Upper lobe of left lung (tissue), 6 donors: ENCODE measurements around the gene EXOC6B. TPM values are rescaled to one million over a fixed set of nuclear protein-coding genes. Genes with fewer than 3 reads are reported as not detected.

Source experiments
- ATAC-seq, 2 donors: fragments of 200-7000 bp; cut with Tn5 transposase; one replicate each; pipeline ENCODE4 v1.9.1; 2022; ENCODE audit warnings: mild to moderate bottlenecking in 2 of 2, moderate library complexity in 2 of 2; ENCODE audit not compliant: low FRiP score in 2 of 2
- DNase-seq, 2 donors: peaks; one replicate each; pipeline ENCODE4 v3.0.0-alpha.2; 2019 to 2020
- H3K27ac ChIP-seq, 4 donors: fragments of 200-600 bp; sonication (generic); one replicate each; pipeline ENCODE4 v1.5.1; 2016 to 2019
- H3K27me3 ChIP-seq, 4 donors: fragments of 200-600 bp; sonication (generic); one replicate each; pipeline ENCODE4 v1.5.1; 2017 to 2019
- H3K36me3 ChIP-seq, 4 donors: fragments of 200-600 bp; sonication (generic); one replicate each; pipeline ENCODE4 v1.5.1; 2016 to 2019
- H3K4me1 ChIP-seq, 4 donors: fragments of 200-600 bp; sonication (generic); one replicate each; pipeline ENCODE4 v1.5.1; 2018 to 2019
- H3K4me3 ChIP-seq, 4 donors: fragments of 200-600 bp; sonication (generic); one replicate each; pipeline ENCODE4 v1.5.1; 2017 to 2019; ENCODE audit warnings: mild to moderate bottlenecking in 2 of 4, moderate library complexity in 1 of 4
- H3K9me3 ChIP-seq, 4 donors: fragments of 200-600 bp; sonication (generic); one replicate each; pipeline ENCODE4 v1.5.1; 2018 to 2019
- CTCF ChIP-seq, 6 experiments: fragments of 450-650 bp in 4 of 6; fragments of 200-600 bp in 2 of 6; sonication (generic) in 2 of 6; IDR thresholded peaks; one replicate each; pipeline ENCODE4 v1.5.1; 2016 to 2019; ENCODE audit warnings: antibody characterized with exemption in 6 of 6
- EP300 ChIP-seq, 4 donors: sonication (generic); formaldehyde crosslinking; IDR thresholded peaks; one replicate each; pipeline ENCODE4 v1.5.1; 2017; ENCODE audit warnings: antibody characterized with exemption in 4 of 4, control low read depth in 2 of 4
- POLR2A ChIP-seq, 4 donors: fragments of 450-650 bp; IDR thresholded peaks; one replicate each; pipeline ENCODE4 v1.5.1; 2016 to 2017; ENCODE audit warnings: antibody characterized with exemption in 4 of 4, mild to moderate bottlenecking in 2 of 4
- POLR2AphosphoS5 ChIP-seq, 2 donors: sonication (generic); formaldehyde crosslinking; IDR thresholded peaks; one replicate each; pipeline ENCODE4 v1.5.1; 2017; ENCODE audit warnings: antibody characterized with exemption in 2 of 2
- WGBS, 2 donors: methylation state at CpG; one replicate each; pipeline ENCODE4 v1.1.5; 2017 to 2018; 5-methylcytosine and 5-hydroxymethylcytosine counted together
- total RNA-seq, 6 donors: library from RNA; depleted of rRNA in 4 of 6; stranded (reverse); fragments of >200 nt in 4 of 6; gene quantifications; one replicate each; pipeline versions ENCODE4 v1.1.0 to v1.2.1, GENCODE V29; 2016 to 2021
- donor health status: DM: no; HTN: no; CAD: no; lungs with moderate emphysema.
- donor health status: DM: no; HTN: yes; CAD: no; lungs with severe emphysema.

Gene EXOC6B
- total RNA-seq, 6 donors from 2014 or later: 11.0 to 56.6 (median 24.0) TPM

- no peak for TF ChIP-seq CTCF (IDR thresholded peaks at IDR 0.05)
- no peak for TF ChIP-seq EP300 (IDR thresholded peaks at IDR 0.05)
- TF ChIP-seq POLR2AphosphoS5 (IDR thresholded peaks at IDR 0.05): no peak
- no peak for TF ChIP-seq POLR2A (IDR thresholded peaks at IDR 0.05)
- H3K36me3 ChIP-seq: no peaks in the 10 kb centered on the region
- no peaks in the 10 kb centered on the region for H3K27me3 ChIP-seq
- H3K4me3 ChIP-seq: no peak overlapping the region
- 90 to 91% methylated on average over 3 of the region's 3 CpGs for WGBS, 2 donors
- no peak overlapping the region for H3K27ac ChIP-seq
- ATAC-seq (no peak), DNase-seq (no peak)
- H3K4me1 ChIP-seq: no peaks in the 10 kb centered on the region
- H3K9me3 ChIP-seq: no peaks in the 10 kb centered on the region
Measured at GRCh38 chr2:72848436-72849137, 22.8 kb upstream of the EXOC6B start.

- TF ChIP-seq CTCF (IDR thresholded peaks at IDR 0.05): no peak
- no peak for TF ChIP-seq POLR2A (IDR thresholded peaks at IDR 0.05)
- TF ChIP-seq EP300 (IDR thresholded peaks at IDR 0.05): no peak
- no peak for TF ChIP-seq POLR2AphosphoS5 (IDR thresholded peaks at IDR 0.05)
- WGBS, 2 donors: 70 to 71% methylated on average over 3 of the region's 3 CpGs
- DNase-seq: no peak
- H3K36me3 ChIP-seq: no peaks in the 10 kb centered on the region
- no peaks in the 10 kb centered on the region for H3K27me3 ChIP-seq
- no peak for ATAC-seq
- no peaks in the 10 kb centered on the region for H3K4me1 ChIP-seq
- no peaks in the 10 kb centered on the region for H3K9me3 ChIP-seq
- no peak overlapping the region for H3K27ac ChIP-seq
- no peak overlapping the region for H3K4me3 ChIP-seq
Measured at GRCh38 chr2:72847534-72848315, 21.9 kb upstream of the EXOC6B start.

- H3K27ac ChIP-seq: no peak overlapping the region
- no peaks in the 10 kb centered on the region for H3K4me1 ChIP-seq
- DNase-seq: no peak
- ATAC-seq: no peak
- no peak overlapping the region for H3K4me3 ChIP-seq
- 69 to 80% methylated on average over 6 of the region's 6 CpGs for WGBS, 2 donors
- H3K36me3 ChIP-seq: no peaks in the 10 kb centered on the region
- H3K27me3 ChIP-seq: no peaks in the 10 kb centered on the region
- no peak for TF ChIP-seq POLR2AphosphoS5 (IDR thresholded peaks at IDR 0.05)
- no peak for TF ChIP-seq CTCF (IDR thresholded peaks at IDR 0.05)
- TF ChIP-seq POLR2A (IDR thresholded peaks at IDR 0.05): no peak
- TF ChIP-seq EP300 (IDR thresholded peaks at IDR 0.05): no peak
- no peaks in the 10 kb centered on the region for H3K9me3 ChIP-seq
Measured at GRCh38 chr2:72846171-72847095, 20.6 kb upstream of the EXOC6B start.

- no peaks in the 10 kb centered on the region for H3K36me3 ChIP-seq
- ATAC-seq (no peak), DNase-seq (no peak)
- 57 to 68% methylated on average over 2 of the region's 2 CpGs for WGBS, 2 donors
- no peaks in the 10 kb centered on the region for H3K27me3 ChIP-seq
- no peak overlapping the region for H3K27ac ChIP-seq
- no peak overlapping the region for H3K4me3 ChIP-seq
- no peaks in the 10 kb centered on the region for H3K4me1 ChIP-seq
- TF ChIP-seq EP300 (IDR thresholded peaks at IDR 0.05) (no peak), POLR2A (IDR thresholded peaks at IDR 0.05) (no peak), POLR2AphosphoS5 (IDR thresholded peaks at IDR 0.05) (no peak), CTCF (IDR thresholded peaks at IDR 0.05) (no peak)
- no peaks in the 10 kb centered on the region for H3K9me3 ChIP-seq
Measured at GRCh38 chr2:72843301-72843700, 17.5 kb upstream of the EXOC6B start.
